GM12878 (cell line): ENCODE measurements around the gene BBS5. TPM values are rescaled to one million over a fixed set of nuclear protein-coding genes. Genes with fewer than 3 reads are reported as not detected.

ENCODE experiments used
- ATAC-seq: fragments of 200-7000 bp; cut with Tn5 transposase; 3 replicates; pipeline ENCODE4 v1.9.1; 2020; ENCODE audit warnings: mild to moderate bottlenecking, moderate library complexity
- BruUV-seq: library from RNA; stranded (reverse); fragments of 400-500 nt; replicated peaks from 2 replicates; lab custom pipeline; 2021; lab: Mats Ljungman, UMichigan
- CTCF ChIA-PET: fragments of 300-600 bp; sonication (Branson Sonifier 250); formaldehyde crosslinking; extraction: SDS; loops from one replicate; lab custom pipeline; 2021; ENCODE audit warnings: inconsistent platforms; lab: Yijun Ruan, JAX
- POLR2A ChIA-PET: fragments of 350-600 bp; formaldehyde crosslinking; extraction: SDS; loops from one replicate; lab custom pipeline; 2021; ENCODE audit warnings: inconsistent platforms; lab: Charles Lee
- RAD21 ChIA-PET: fragments of 300-600 bp; sonication (Branson Sonifier 250); formaldehyde crosslinking; loops from one replicate; lab custom pipeline; 2023; ENCODE audit warnings: antibody characterized with exemption; ENCODE audit not compliant: unreplicated experiment; lab: Charles Lee
- SMC1A ChIA-PET: fragments of 300-600 bp; sonication (Branson Sonifier 250); formaldehyde crosslinking; loops from one replicate; lab custom pipeline; 2023; ENCODE audit not compliant: unreplicated experiment, uncharacterized antibody; lab: Charles Lee
- DNase-seq: peaks from one replicate; pipeline ENCODE4 v3.0.0-alpha.2; 2011; ENCODE audit warnings: low read depth, low spot score
- FAIRE-seq: peaks from 3 replicates; lab custom pipeline; 2011; peaks lifted over from hg19 to GRCh38; lab: Jason Lieb, UNC
- H2AFZ ChIP-seq: 2 replicates; pipeline ENCODE4 v1.6.0; 2011; ENCODE audit warnings: low read depth, low read length, control low read depth; ENCODE audit not compliant: control insufficient read depth
- H3K27ac ChIP-seq: 2 replicates; pipeline ENCODE4 v1.5.1; 2011; ENCODE audit warnings: control low read depth; ENCODE audit not compliant: control insufficient read depth, insufficient read depth
- H3K27me3 ChIP-seq, 2 experiments: replicated peaks in 1 of 2; 2 replicates each; pipeline versions ENCODE4 v1.6.0 to v1.6.1; 2011; ENCODE audit warnings: low read length in 1 of 2; ENCODE audit not compliant: control insufficient read depth in 2 of 2, insufficient read depth in 2 of 2
- H3K36me3 ChIP-seq, 2 experiments: 2 replicates each; pipeline ENCODE4 v1.5.1; 2011; ENCODE audit warnings: low read length in 1 of 2; ENCODE audit not compliant: control insufficient read depth in 2 of 2, insufficient read depth in 2 of 2
- H3K4me1 ChIP-seq: 2 replicates; pipeline ENCODE4 v1.6.1; 2011; ENCODE audit warnings: mild to moderate bottlenecking, low read length, moderate library complexity, mixed read lengths; ENCODE audit not compliant: control insufficient read depth, insufficient read depth
- H3K4me2 ChIP-seq: 2 replicates; pipeline ENCODE4 v1.6.0; 2011; ENCODE audit warnings: control low read depth; ENCODE audit not compliant: control insufficient read depth, insufficient read depth
- H3K4me3 ChIP-seq: fragments of 200-600 bp; sonication (generic); 2 replicates; pipeline ENCODE4 v1.5.1; 2016
- H3K79me2 ChIP-seq: 2 replicates; pipeline ENCODE4 v1.6.0; 2011; ENCODE audit warnings: low read length; ENCODE audit not compliant: control insufficient read depth, insufficient read depth
- H3K9ac ChIP-seq: 2 replicates; pipeline ENCODE4 v1.8.0; 2011; ENCODE audit warnings: low read length, control low read depth, mixed read lengths; ENCODE audit not compliant: control insufficient read depth, insufficient read depth
- H3K9me3 ChIP-seq: replicated peaks from 3 replicates; pipeline ENCODE4 v1.5.1; 2011; ENCODE audit warnings: mild to moderate bottlenecking, low read length; ENCODE audit not compliant: control insufficient read depth, insufficient read depth
- H4K20me1 ChIP-seq: 2 replicates; pipeline ENCODE4 v1.6.0; 2011; ENCODE audit not compliant: control insufficient read depth, insufficient read depth
- BCL11A ChIP-seq: IDR thresholded peaks from 2 replicates; pipeline ENCODE4 v1.6.1; 2011; ENCODE audit warnings: low read depth, low read length
- BRCA1 ChIP-seq: IDR thresholded peaks from 2 replicates; pipeline ENCODE4 v1.6.1; 2011; ENCODE audit warnings: low read depth, low read length, improper control_type of control experiment
- DPF2 ChIP-seq: fragments of 450-650 bp; IDR thresholded peaks from 2 replicates; pipeline ENCODE4 v1.6.1; 2017; ENCODE audit warnings: mild to moderate bottlenecking
- ESRRA ChIP-seq: IDR thresholded peaks from 2 replicates; pipeline ENCODE4 v1.6.1; 2012; ENCODE audit warnings: mild to moderate bottlenecking, low read length, improper control_type of control experiment
- HSF1 ChIP-seq: fragments of 150-350 bp; IDR thresholded peaks from 2 replicates; pipeline ENCODE4 v1.6.1; 2014; ENCODE audit warnings: mild to moderate bottlenecking, low read depth, low read length
- NR2C2 ChIP-seq: IDR thresholded peaks from 2 replicates; pipeline ENCODE4 v1.6.1; 2011; ENCODE audit warnings: borderline replicate concordance, low read depth; ENCODE audit not compliant: control insufficient read depth, insufficient read length
- SUPT20H ChIP-seq: IDR thresholded peaks from 2 replicates; pipeline ENCODE4 v1.6.1; 2011; ENCODE audit warnings: low read depth, mild to moderate bottlenecking, low read length, moderate library complexity, borderline replicate concordance; ENCODE audit not compliant: control insufficient read depth
- TBL1XR1 ChIP-seq: IDR thresholded peaks from 2 replicates; pipeline ENCODE4 v1.6.1; 2012; ENCODE audit warnings: low read depth, low read length, improper control_type of control experiment
- YY1 ChIP-seq: IDR thresholded peaks from 2 replicates; pipeline ENCODE4 v1.6.1; 2011; ENCODE audit warnings: low read depth, mild to moderate bottlenecking, low read length
- WGBS: methylation state at CpG from one replicate; pipeline ENCODE4 v1.1.6; 2016; ENCODE audit warnings: low lambda C conversion rate; ENCODE audit not compliant: insufficient replicate concordance, insufficient coverage; ENCODE audit errors: missing lambda C conversion rate; 5-methylcytosine and 5-hydroxymethylcytosine counted together
- in situ Hi-C: fragments of 300-500 bp; cut with MboI; formaldehyde crosslinking; loops from 9 replicates; pipeline ENCODE4 v1.14.3; 2018; ENCODE audit warnings: mixed read lengths
- intact Hi-C: fragments of 100-400 bp; cut with micrococcal nuclease; formaldehyde crosslinking; loops from one replicate; pipeline ENCODE4 v1.14.2; 2022; ENCODE audit not compliant: unreplicated experiment
- polyA plus RNA-seq, 11 experiments: library from polyadenylated mRNA; depleted of rRNA in 4 of 11; unstranded in 6 of 11; stranded (reverse) in 5 of 11; fragments of >200 nt; fragmentation: Nextera tagmentation in 4 of 11; fragmentation: Illumina TruSeq in 1 of 11; extraction: Ambion mirVana in 4 of 11; extraction: Trizol in 1 of 11; gene quantifications; 1 replicate in 1 of 11; 2 replicates in 10 of 11; pipeline versions ENCODE4 v1.2.1 to v1.2.3, GENCODE V29; 2011 to 2016; ENCODE audit warnings: inconsistent platforms in 2 of 11, missing spikeins in 2 of 11, low read depth in 1 of 11
- total RNA-seq, 4 experiments: library from RNA; depleted of rRNA in 3 of 4; stranded (reverse); fragments of >200 nt in 3 of 4; fragmentation: Illumina TruSeq in 1 of 4; extraction: Trizol in 1 of 4; gene quantifications; 2 replicates each; pipeline versions ENCODE4 v1.2.1 to v1.2.3, GENCODE V29; 2013 to 2021

The BBS5 gene
- total and polyA plus RNA-seq, 10 of the 15 experiments (the other 5 are each of a cell fraction or from before 2014, with no cell fraction given), result 0.56 to 3.4 (median 1.6) TPM

GRCh38 chr2:169480079-169480465 is 778 bp downstream of the BBS5 start:
- H3K4me3 ChIP-seq, result peak overlapping the region; percentile 78
- no peaks in the 10 kb centered on the region for H3K79me2 ChIP-seq
- BruUV-seq, result no TSS peak
- peak overlapping the region; percentile 98 for H2AFZ ChIP-seq
- 63% methylated on average over 9 of the region's 9 CpGs for WGBS
- H3K36me3 ChIP-seq, result no peaks in the 10 kb centered on the region
- no peak overlapping the region for H3K27ac ChIP-seq
- POLR2A ChIA-PET, result no interaction called here
- SMC1A ChIA-PET, result interaction anchor here (1.2 kb wide), 1 partner anchor 17 kb away, joined by 3 read pairs; no protein-coding TSS in a partner anchor
- no peaks in the 10 kb centered on the region for H3K4me1 ChIP-seq
- FAIRE-seq, result no peak
- no peaks in the 10 kb centered on the region for H3K27me3 ChIP-seq
- in situ Hi-C loops (no loop called here), intact Hi-C loops (no loop called here)
- H4K20me1 ChIP-seq, result no peaks in the 10 kb centered on the region
- H3K4me2 ChIP-seq, result peak overlapping the region; percentile 97
- no peaks in the 10 kb centered on the region; the same call in 2 of the 3 replicates for H3K9me3 ChIP-seq
- no peak for ATAC-seq
- RAD21 ChIA-PET, result interaction anchor here (1.2 kb wide), 1 partner anchor 93 kb away, joined by 4 read pairs; the partner anchor contains the start of gene FASTKD1
- TF ChIP-seq TBL1XR1 (no peak), DPF2 (no peak), BCL11A (no peak), HSF1 (no peak)
- no peak for DNase-seq
- CTCF ChIA-PET, result interaction anchor here (0.7 to 1.5 kb wide), 6 partner anchors 8 to 94 kb away, joined by 3 to 7 read pairs (median 4); partner anchors contain the start of gene FASTKD1
- H3K9ac ChIP-seq, result peak overlapping the region; percentile 71

- no peaks in the 10 kb centered on the region; the same call in 2 of the 3 replicates for H3K9me3 ChIP-seq
- DNase-seq, result no peak
- TF ChIP-seq NR2C2 (no peak), ESRRA (no peak), SUPT20H (no peak), BRCA1 (no peak), YY1 (no peak)
- TF ChIP-seq, all 136 proteins: peak for 0
- Histone ChIP-seq H3K4me3 (no peak overlapping the region), H3K4me1 (no peaks in the 10 kb centered on the region), H3K27ac (no peak overlapping the region), H3K4me2 (no peak overlapping the region), H3K27me3 (no peaks in the 10 kb centered on the region), H3K9ac (no peak overlapping the region), H2AFZ (no peak overlapping the region), H3K36me3 (no peaks in the 10 kb centered on the region), H3K79me2 (no peaks in the 10 kb centered on the region), H4K20me1 (no peaks in the 10 kb centered on the region)
- ChIA-PET RAD21 (no interaction called here), SMC1A (no interaction called here), POLR2A (no interaction called here), CTCF (no interaction called here)
- ATAC-seq (no peak), FAIRE-seq (no peak)
- in situ Hi-C loops, result no loop called here
- WGBS, result 89% methylated on average over 1 of the region's 1 CpG
- intact Hi-C loops, result no loop called here
- no TSS peak for BruUV-seq
These were observed 6.4 kb downstream of the BBS5 start for GRCh38 chr2:169485650-169486138.
